DMS53 treated with DMSO at 0.1 percent for 48 hours (cell line): ENCODE data around the gene IL31RA.
"Not testable (repeated sequence)": the region's sequence is repeated elsewhere in the genome, so short reads cannot be mapped to it uniquely, and the experiment has no call there.

ENCODE experiments used
- DNase-seq: peaks from one replicate; lab custom pipeline; 2025; ENCODE audit not compliant: unreplicated experiment; lab: John Stamatoyannopoulos, UW

Gene IL31RA

DNA sequence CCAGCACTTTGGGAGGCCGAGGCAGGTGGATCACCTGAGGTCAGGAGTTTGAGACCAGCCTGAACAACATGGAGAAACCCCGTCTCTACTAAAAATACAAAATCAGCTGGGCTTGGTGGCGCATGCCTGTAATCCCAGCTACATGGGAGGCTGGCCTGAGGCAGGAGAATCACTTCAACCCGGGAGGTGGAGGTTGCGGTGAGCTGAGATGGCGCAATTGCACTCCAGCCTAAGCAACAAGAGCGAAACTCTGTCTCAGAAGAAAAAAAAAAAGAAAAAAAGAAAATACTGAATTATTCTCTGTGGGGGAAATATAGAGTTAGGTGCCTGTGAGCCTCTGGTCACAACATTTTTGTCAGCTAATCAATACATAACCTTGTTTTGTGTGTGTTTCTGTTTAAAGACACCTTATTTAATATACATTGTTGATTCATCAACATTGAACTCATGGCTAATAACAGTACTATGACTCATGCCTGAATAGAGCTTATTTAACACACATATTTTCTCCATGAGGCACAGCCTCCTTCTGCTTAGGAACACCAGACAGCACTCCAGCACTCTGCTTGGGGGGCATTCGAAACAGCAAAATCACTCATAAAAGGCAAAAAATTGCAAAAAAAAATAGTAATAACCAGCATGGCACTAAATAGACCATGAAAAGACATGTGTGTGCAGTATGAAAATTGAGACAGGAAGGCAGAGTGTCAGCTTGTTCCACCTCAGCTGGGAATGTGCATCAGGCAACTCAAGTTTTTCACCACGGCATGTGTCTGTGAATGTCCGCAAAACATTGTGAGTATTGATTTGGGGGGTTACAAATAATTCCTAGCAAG is at the start of gene IL31RA:
Gene IL31RA (plus strand): TSS at position 519 of the 836 bp plus-strand sequence. CDS start 214 bp downstream, at position 733.
- no peak for DNase-seq

DNA sequence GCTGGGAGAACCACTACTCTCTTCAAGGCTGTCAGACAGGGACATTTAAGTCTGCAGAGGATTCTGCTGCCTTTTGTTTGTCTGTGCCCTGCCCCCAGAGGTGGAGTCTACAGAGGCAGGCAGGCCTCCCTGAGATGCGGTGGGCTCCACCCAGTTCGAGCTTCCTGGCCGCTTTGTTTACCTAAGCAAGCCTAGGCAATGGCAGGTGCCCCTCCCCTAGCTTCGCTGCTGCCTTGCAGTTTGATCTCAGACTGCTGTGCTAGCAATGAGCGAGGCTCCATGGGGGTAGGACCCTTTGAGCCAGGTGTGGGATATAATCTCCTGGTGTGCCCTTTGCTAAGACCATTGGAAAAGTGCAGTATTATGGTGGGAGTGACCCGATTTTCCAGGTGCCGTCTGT is 42.3 kb upstream of the IL31RA start:
- DNase-seq, result not testable (repeated sequence)

DNA sequence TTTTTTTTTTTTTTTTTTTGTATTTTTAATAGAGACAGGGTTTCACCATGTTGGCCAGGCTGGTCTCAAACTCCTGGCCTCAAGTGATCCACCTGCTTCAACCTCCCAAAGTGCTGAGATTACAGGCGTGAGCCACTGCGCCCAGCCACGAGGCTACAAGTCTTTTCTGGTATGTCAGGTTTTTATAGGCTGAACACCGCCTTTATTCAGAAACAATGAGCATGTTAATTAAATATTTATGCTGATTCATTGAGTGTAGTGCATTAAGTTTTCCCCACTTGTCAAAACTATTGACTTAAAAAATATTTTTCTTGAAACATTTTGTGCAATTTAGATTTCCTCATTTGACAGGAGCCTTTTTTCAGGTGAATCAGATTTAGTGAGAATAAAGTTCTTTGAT is 35.2 kb upstream of the IL31RA start:
- not testable (repeated sequence) for DNase-seq

DNA sequence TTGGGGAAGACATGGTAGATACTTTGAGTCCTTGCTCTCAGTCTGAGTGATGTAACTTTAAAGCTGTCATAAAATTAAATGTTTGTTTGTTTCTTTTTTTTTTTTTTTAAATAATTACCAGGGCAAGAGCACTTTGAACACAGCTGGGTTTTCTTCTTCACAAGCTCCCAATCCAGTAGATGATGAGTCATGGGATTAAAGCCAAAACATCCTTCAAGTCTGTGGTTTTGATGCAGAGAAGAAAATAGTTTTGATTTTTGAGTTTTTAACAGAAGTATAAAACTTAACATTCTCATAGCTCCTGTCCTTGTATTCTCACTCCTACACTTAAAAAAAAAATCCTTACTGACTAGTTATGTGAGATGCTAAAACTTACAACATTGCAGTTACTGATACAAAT is 34.8 kb upstream of the IL31RA start:
- no peak for DNase-seq

DNA sequence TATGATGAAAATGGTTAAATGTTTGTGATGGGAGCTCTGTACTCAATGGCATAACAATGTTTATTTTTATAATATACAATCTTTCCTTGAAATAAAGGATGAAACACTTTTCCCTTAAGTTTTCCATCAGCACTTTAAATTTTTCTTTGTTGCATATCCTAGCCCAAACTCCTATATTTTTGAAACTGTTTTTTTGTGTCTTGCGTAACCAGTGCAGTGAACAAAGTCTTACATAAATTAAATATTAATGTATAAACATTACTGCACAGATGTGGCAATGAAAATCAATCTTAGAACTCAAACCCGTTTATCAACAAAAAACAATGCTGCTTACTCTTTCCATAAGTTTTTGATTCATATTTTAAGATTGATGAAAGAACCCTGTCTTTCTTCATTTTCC is 34.1 kb upstream of the IL31RA start:
- DNase-seq, result no peak

DNA sequence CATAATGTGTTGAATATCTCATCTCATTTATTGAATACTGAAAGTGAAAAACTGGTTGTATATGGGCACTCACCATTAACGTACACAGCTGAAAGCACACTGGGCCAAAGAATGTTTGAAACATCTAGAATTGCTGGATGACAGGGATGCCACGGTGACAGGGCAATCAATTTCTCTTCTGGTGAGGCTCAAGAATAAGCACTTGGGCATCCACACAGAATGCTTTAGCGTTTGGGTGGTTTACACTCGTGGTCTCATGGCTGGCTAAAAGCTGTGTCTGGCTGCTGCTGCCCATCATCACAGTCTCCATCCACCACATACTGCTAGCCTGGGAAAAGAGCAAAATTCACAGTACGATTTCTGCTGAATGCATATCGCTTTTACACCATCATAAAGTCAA is 30.7 kb upstream of the IL31RA start:
- no peak for DNase-seq

DNA sequence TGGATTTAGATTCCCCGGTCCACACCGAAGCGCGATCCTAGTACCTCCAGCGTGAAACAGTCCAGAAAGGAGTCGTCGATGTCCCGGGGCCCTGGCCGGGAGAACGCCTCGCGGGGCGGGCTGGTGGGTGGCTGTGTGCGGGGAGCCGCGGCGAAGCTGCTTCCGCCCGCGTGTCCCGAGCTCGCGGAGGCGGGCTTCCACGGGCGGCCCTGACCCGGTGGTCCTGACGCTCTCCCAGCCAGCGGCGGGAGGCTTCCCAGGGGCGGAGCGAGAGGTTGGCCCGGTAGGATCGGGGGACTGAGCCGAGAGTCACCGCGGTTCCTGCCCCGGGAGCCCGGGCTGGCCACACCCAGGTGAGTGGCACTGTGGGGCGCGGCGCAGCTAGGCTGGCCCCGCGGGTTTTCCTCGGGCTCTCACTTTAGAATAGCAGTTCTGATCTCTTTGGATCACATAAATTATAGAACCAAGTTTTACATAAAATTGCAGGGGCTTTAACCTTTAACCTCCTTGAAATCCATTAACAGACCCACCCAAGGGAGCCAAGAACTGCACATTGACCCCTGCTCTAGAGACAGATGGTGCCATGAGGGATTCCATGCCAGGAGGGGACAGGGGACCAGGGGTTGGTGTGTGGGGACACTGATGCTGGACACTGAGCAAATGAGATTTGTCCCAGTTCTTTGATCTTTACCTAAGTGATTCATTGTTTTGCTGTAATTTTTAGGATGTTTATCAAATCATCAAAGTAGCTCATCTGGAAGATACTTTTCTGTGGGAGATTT is 29.2 kb upstream of the IL31RA start:
- DNase-seq, result no peak

DNA sequence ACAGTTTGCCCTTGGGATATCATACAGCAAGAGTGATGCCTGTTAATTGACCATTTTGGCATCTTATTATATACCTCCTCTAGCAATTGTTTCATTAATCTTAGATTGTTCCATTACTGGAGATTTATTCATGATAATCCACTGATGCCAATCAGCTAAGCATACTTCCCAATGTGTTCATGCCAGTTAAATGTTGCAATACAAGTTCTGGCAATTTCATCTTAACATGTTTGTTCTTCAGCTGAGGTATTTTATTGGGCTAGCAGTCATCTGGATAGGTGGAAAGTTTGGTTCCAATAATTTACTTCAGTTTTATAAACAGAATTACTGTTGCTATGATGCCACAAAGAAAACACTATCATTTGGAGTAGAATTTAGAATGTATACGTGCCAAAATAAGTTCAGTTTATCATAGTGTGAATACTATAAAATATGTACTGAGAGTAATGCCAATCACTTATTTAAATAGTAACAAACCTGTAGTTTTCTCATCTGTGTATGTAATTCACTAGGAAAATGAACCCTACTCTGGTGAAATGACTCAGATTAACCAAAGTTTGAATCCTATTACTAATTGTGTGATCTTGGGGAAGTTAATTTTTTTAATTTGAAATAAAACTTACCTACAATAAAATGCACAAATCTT is 27.9 kb upstream of the IL31RA start:
- DNase-seq, result no peak

DNA sequence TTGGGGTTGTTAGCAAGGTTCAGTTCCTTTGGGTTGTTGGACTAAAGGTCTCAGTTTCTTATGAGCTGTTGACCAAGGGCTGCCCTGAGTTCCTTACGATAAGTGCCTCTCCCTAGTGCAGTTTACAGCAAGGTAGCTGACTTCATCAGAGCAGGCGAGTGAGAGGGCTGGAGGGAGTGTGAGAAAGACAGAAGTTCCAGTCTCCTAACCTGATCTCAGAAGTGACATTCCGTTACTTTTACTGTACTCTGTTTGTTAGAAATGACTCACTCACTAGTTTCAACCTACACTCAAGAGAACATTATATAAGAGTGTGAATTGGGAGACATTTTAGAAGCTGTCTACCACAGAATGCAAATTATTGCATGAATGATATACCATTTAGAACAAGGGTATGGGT is 21.2 kb upstream of the IL31RA start:
- DNase-seq, result no peak

DNA sequence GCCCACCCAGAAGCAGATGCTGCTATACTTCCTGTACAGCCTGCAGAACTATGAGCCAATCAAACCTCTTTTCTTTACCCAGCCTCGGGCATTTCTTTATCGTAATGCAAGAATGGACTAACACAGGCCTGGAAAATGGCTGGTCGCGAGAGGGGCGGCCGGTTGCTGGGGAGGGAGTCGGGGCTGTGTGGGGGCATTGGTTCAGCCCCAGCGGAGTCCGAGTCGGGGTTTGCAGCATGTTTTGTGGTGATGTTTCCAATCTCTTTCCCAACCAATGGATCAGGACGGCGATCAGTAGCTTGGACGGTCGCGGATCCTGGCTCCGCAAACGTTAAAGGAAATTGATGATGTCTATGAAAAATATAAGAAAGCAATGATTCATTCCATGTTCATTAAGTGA is 18.7 kb upstream of the IL31RA start:
- no peak for DNase-seq

DNA sequence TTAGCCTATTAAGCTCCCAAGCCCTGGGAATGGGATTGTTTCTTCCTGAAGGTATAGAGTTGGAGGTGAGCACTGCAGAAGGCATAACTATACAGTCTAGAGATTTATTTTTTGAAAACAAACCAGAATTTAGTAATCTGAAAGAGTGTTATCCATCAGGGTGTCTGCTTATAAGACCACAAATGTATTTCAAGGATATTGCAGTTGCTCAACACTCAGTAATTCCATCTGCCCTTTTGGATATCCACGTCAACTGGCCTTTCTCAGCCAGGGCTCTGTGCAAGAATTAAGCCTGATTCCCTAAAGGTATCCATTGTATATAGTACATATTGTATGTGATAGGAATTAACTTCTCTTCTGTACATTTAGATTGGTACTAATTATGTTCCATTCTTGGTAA is 15.0 kb upstream of the IL31RA start:
- no peak for DNase-seq

DNA sequence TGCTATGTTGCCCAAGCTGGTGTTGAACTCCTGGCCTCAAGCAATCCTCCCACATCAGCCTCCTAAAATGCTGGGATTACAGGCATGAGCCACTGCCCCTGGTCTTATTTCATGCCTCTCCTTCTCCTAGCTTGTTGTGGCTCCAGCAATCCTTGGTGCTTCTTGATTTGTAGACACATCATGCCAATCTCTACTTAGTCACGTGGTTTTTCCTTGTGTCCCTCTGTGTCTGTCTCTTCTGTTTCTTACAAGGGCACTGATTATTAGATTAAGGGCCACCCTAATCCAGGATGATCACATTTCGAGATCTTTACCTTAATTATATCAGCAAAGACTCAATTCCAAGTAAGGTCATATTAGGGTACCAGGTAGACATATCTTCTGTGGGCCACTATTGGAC is 9.2 kb upstream of the IL31RA start:
- DNase-seq, result no peak

DNA sequence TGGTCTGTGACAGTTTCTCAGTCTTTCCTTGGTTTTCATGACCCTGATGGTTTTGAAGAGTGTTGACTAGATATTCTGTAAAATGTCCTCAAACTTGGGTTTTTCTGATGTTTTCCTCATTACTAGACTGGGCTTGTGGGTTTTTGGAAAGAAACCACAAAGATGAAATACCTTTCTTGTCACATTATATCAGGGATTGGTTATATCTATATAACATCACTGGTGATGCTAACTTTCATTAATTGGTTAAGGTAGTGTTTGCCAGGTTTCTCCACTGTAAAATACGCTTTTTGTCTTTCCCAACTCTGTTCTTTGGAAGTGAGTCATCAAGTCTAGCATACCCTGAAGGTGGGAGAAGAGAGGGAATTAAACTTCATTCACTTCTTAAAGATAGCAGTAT is 3.3 kb upstream of the IL31RA start:
- no peak for DNase-seq

DNA sequence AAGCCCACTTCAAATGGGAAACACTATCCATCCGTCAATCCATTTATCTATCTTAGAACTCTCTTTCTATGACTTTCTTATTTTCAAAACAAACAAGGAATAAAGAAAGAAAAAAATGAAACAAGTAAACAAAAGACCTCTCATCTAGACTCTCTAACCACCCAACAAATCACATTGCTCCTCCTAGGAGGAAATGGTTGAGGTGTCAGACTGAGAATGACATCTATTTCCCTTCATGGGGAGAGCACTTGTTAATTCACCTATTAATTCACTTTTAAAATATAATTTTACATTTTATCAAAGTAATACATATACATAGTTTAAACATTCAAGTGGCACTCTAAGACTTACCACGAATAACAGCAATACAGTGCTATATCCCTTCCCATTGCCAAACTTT is 2.4 kb upstream of the IL31RA start:
- no peak for DNase-seq

DNA sequence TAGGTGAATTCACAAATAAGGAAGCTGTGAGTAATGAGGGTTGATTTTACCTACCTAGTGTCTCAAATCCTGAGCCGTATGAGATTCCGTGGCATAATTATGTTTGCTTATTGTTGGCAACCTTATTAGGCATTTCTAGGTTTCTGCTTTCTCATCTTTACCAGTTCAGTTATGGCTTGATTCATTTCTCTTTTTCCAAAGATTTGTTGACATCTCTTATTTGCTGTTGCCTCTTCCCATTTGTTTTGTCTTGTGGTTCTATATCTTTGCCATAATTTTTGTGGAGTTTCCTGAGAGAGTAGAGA is 470 bp downstream of the IL31RA start:
- DNase-seq, result no peak

DNA sequence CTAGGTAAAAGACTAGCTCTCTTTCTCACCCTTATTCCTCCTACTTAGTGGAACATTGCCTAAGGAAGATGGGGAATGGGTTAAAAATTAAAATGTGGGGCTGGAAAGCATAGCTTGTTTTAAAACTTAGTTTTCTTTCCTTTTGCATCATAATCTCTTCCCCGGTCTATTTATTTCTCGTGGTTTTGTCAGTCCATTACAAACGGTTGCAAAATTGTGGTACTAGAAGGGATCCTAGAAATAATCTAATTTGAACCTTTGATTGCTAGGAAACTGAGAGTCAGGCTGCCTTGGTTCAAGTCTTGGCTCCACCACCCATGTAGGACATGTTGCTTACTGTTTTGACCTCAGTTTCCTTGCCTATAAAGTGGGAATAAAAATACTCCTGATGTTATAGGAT is 1.3 kb downstream of the IL31RA start:
- no peak for DNase-seq

DNA sequence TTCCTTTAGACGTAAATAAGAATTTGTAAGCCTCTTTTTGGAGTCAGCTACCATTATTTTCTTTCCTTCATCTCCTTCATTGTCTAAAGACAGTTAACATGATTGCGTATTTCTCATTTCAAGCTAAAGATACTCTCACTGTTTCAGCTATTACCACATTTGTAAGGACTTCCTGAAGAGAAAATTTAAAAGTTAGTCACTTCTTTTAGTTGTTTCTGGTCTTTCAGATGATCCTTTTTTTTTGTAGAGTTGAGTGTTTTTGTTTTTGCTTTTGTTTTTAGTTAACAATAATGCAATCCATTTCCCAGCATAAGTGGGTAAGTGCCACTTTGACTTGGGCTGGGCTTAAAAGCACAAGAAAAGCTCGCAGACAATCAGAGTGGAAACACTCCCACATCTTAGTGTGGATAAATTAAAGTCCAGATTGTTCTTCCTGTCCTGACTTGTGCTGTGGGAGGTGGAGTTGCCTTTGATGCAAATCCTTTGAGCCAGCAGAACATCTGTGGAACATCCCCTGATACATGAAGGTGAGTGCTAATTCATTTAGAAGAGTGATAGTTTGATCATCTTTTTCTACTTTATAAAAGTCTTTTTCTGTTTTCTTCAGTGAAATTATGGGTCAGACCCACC is 2.0 kb downstream of the IL31RA start:
- DNase-seq, result no peak

DNA sequence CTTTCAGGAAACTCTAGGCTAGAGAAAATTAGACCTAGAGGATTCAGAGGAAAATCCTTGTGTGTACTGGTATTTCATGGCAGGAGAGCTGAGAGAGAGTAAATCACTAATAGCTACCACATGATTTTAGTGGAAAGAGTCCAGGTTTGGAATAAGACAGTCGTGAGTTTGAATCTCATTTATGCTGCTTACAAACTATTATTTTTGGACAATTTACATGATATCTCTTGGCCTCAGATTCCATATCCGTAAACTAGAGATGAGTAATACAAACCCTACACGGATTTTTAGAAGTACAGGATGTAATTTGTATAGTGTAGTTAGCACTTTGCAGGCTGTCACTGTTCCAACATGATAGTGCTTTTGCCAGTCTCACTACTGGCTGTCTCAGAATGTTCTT is 2.7 kb downstream of the IL31RA start:
- DNase-seq, result no peak

DNA sequence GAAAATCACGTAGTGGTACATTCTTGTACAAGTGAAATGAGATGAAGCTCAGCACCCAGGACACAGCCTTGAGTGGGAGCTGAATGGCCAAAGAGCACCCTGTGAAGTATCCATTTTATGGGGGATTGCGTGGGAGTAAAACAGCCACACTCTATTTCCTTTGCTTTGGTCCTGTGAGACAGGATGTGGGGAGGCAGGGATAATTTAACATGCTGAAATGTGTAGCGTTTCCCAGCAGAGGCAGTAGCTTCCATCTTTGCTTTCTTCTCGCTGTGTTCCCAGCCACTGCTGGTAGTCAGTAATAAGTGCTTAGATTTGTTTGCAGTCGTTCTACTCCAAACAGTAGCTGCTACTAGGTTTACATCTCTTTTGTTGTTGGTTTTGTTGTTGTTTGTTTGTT is 4.4 kb downstream of the IL31RA start:
- DNase-seq, result no peak

DNA sequence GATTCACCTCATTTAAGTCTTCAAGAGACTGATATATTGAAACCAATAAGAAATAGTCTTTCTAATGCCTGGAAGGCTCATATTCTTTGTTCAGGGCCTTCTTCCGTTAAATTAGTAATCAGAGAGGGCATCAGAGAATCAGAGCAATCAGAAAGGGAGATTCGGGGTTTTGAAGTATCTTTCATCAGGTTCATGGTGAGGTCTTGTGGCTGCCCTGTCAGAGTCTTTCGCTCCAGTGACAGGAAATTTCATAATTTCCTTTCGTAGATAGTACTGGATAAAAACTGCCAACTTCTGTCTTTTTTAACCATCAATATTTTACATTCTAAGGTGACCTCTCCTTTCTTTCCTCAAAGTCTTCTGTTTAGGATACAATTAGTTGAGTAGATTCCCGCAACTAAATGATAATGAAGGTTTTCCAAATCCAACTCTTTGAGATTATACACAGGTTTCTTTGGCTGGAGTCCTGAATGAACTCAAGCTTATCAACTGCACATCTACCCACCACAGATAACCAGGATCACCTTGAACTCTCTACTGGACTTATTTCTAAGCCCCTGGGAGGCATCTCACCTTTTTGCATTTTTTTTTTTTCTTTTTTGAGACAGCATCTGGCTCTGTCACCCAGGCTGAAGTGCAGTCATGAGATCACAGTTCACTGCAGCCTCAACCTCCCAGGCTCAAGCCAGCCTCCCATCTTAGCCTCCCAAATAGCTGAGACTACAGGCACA is 5.5 kb downstream of the IL31RA start:
- no peak for DNase-seq

DNA sequence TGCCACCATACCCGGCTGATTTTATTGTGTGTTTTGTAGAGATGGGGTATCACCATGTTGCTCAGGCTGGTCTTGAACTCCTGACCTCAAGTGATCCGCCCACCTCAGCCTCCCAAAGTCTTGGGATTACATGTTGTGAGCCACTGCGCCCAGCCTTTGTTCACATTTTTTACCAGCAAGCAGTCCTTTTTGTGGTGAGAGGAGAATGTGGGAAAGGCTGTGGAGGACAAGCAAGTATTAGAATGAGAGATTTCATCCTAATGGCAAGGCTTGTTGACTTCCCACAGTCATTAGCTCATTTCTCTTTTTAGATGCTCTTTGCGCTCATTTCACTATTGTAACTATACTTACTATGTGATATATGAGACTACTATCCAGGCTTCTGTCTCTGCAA is 6.1 kb downstream of the IL31RA start:
- DNase-seq, result no peak
